NCI-H748 (cell line): Measurements from ENCODE around the gene PPIL1.

Source experiments
- DNase-seq: peaks from one replicate; lab custom pipeline; 2025; ENCODE audit not compliant: unreplicated experiment; lab: John Stamatoyannopoulos, UW

The PPIL1 gene

DNA sequence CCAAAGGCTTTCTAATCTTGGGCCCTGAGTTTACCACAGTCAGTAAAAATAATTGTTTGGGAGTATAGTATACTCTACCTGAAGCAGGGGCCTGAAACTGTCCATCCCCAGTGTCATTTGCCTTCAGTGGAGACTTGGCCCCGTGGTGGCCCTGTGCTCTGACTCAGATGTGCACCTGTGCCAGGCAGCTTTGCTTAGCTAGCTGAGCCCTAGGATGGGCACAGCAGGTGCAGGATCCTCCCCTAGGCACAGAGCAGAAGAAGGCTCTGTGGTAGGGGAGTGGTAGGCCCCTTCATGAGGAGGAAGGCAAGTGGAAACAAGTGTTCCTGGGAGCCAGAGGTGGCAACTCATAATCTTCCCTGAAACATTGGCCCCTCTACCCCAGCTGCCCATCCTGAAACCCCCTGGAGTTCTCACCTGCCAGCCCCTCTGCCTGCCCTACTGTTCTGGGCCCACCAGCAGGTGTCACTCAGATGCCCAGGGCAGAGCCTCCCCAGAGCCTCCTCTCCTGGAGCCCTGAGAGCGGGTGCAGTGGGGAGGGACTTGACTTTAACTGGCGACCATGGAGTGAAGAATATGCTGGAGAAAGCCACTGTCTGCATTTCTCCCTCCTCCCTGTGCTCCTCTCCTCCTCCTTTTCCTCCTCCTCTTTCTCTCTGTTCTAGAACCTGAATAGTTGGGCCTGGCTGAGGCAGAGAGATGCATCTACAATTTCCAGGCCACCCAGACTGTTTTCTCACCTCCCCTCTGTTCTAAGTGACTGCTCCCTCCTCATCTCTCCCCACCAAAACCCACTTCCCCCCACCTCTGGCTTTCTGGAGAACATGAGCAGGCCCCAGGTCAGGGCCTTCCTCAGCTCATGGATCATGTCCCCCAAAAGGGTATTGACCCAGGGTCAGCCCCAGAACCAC is 38.2 kb downstream of the PPIL1 start:
- no peak for DNase-seq

DNA sequence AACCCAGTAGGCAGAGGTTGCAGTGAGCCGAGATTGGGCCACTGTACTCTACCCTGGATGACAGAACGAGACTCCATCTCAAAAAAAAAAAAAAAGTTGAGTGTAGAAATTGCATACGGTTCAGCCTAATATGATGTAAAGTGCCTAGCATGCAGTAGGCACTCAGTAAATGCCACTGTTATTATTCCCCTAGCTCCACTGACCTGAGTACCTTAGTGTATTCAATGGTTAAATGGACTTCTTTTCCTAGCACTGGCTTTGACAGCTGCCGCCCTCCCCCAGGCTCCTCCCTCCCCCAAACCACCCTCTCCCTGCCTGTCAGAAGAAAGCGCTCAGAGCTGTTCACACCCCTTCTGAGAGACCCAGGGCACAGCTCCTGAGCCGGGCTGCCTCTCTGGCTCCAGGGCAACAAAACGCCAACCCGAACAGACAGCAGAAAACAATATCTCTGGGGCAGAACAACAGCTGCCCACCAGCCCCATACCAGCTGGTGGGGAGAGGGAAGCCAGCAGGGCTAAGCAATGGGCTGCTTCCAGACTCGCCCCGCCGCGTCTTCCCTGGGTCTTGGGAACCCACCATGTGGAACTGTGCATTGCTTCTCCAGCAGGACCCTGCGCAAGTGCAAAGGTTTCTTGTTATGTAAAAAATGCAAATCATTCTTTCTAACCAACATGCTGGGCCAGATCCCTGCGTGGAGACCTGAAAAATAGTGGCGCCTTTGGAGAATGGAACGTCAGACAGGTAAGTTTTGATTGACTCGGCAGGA is 39.8 kb downstream of the PPIL1 start:
- DNase-seq, result no peak

DNA sequence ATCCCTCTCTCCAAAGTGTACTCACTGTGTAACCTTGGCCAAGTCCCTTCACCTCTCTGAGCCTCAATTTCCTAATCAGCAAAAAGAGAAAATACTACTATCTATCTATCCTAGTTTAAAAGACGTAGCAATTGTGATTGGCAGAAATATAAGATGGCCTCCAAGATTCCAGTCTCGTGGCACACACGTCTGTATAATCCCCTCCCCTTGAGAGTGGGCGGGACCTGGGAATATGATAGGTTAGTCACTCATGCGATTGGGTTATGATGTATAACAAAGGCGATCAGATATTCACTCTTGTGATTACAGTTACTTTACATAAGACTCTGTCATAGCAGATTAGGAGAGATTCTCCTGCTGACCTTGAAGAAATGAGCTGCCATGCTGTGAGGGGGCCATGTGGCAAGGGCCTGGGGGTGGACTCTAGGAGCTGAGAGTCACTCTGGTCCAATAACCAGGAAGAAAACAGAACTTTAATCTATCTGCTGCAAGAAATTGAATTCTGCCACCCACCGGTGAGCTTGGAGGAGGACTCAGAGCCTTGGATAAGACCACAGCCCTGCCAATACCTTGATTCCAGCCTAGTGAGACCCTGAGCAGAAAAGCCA is 41.3 kb downstream of the PPIL1 start:
- DNase-seq, result no peak

DNA sequence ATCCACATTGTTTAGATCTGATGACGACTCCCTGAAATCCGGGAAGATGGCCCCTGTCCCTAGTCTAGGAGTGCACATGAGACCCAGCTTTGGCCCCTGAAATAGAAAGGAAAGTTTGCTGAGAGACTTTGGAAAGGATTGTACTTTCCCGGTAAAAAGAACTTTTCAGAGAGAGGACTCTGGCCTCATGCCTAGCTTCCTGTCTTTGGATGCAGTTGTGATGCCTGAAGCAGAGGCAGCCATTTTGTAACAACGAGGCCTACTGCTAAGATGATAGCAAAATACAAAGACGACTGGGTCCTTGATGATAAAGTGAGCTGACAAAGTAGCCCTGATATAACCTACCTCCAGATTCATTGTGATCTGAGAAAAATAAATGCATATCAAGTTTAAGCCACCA is 42.3 kb downstream of the PPIL1 start:
- no peak for DNase-seq

DNA sequence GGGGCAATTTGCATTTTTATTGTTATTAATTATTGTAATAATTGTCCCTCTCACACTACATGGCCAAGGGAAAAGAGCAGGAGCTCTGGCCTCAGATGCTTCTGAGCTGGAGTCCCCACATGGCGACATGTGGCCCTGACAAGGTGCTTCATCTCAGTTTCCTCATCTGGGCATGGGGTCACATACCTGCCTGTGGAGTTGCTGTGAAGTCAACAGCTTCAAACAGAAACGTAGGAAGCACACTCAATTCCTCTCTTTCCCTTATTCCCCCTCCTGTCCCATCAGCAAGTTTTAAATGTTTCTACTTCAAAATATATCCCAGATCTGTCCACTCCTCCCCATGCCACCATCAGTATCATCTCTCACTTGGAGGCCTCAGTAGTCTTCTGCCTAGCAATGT is 44.0 kb downstream of the PPIL1 start:
- no peak for DNase-seq

DNA sequence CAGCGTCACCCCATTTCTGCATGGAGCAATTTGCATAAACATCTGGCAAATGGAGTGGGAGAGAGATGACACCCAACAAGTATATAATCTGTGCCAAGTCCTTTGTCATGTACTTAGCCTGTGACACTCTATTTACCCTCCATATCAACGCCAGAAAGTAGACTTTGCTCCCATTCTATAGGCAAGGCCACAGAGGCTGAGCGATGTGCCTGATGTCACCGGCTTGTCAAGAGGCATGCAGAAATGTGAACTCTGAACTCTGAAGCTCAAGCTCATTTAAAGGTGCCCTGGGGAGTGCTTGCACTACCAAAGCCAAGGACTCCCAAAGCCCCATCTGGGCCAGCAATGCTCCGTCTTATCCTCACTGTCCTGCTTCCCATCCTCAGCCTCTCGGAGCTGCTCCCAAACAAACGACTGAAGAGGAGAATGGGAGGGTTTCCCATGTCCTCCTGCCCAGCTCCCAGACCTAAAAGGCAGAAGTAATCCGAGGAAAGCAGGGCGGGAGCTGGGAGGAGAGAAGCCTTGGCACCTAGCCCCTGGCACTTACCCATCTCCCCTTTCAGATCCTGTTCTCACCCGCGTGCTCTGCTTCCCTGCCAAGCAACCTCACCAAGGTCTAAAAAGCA is 44.6 kb downstream of the PPIL1 start:
- no peak for DNase-seq

DNA sequence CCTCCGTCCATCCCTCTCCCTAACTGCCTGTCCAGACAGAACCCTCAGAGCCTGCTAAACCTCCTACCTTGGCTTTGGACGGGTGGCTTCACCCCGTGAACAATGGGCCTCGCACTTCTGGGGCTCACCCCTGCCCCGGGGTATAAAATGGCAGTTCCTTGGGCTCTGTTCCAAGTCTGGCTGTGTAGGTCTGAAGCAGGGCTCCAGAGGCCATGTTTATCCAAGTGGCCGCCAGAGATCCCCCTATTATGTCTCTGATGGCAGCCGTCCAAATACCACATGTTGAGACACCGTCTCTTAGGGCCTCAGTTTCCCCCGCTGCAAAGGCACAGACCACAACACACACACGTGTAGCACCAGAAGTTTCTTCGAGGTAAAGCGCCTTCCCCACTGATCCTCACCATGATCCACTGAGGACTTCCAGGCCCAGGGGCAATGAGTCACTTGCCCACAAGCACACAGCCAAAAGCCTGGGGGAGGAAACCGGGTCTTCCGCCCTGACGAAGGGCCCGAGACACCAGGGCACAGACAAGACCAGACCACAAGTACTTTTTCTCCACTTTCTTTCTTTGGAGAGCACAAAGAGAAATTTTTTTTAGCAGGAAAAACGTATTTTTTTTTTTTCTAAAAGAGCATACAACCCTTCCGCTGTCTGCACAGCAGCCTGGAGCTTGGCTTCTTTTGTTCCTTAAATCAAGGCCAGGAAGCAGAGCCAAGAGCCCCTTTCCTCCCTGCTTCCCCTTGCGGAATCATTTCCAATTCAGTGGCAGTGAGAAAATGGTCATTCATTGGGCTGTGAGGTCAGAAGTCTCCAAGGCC is 47.1 kb downstream of the PPIL1 start:
- no peak for DNase-seq

DNA sequence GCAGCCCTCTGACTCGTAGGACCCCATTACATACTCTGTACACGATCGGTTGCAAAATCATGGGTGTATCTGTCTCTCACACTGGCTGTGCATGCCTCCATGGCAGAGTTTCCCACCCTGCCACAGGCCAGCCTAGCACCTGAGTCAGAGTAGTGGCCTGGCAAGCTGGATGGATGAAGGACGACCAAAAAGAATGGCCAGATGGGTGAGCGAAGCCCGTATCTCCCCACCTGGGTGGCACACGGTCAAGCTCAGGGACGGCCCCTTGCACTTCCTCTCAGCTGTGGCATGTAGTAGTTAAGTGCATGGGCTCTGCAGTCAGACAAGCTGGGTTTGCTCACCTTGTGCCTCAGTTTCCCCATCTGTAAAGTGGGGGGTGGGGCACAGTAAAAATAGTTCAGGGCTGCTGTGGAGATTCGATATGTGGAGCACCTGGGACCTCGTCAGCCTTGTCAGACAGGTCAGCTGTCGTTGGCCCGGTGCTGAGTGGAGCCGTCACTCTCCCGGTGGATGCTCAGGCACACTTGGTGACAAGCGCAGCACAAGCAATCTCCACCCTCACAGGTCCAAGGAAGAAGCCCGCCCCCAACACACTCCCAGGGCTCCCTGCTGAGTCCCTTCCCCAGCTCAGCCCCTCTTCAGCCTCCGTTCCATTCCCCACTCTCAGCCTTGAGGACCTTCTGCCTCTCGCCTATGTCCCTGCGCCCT is 47.9 kb downstream of the PPIL1 start:
- DNase-seq, result no peak

DNA sequence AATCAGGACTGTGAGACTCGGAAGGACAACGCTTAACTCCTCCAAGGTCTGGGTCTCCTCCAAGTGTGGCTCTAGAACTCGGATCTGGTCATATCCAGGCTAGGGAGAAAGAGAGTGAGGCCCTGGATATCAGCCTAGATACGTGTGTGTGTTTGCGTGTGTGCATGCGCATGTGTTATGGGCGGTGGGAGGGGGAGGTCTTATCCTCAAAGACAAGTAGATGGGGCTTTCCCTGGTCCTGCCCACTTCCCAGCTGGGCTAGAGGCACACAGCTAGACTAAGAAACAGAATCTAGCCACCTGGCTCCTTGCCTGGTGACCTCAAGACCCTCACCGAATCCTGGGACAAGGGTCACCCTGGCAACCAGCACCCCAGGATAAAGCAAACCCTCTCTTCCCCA is 48.6 kb downstream of the PPIL1 start:
- no peak for DNase-seq

DNA sequence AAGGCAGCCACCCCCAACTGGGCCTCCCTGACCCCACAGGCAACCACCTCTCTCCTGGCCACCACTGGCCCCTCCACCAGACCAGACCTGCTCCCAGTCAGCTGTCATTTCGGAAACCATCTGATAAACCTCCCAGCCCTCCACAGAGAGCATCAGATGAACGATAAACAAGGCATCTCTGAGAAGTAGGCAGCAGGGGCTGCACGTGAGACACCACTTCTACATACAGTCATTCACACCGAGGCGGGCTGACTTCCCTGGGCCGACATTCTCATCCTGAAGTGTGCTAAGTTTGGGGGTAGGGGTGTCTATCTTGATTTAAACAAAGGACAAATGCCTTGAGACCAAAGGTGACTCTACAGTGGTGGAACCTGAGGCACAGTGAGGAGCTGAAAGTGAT is 49.2 kb downstream of the PPIL1 start:
- no peak for DNase-seq

DNA sequence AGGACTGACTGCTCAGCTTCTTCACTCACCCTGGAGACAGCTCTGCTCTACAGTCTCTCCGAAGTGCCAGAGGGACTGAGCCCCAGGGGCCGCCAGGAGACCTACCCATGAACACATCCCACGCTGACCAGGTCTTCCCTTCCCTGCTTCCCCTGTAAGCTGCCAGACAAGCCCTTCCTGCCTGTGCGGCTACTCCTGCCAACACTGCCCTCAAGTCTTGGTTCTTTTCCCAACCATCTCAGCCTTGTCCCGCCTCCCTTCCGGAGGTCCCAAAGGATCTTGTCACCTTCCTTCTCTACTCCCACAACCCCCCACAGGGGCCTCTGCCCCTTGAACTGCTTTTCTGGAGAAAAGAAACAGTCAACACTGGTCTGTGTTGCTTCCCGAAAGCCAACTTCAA is 50.4 kb downstream of the PPIL1 start:
- DNase-seq, result no peak

DNA sequence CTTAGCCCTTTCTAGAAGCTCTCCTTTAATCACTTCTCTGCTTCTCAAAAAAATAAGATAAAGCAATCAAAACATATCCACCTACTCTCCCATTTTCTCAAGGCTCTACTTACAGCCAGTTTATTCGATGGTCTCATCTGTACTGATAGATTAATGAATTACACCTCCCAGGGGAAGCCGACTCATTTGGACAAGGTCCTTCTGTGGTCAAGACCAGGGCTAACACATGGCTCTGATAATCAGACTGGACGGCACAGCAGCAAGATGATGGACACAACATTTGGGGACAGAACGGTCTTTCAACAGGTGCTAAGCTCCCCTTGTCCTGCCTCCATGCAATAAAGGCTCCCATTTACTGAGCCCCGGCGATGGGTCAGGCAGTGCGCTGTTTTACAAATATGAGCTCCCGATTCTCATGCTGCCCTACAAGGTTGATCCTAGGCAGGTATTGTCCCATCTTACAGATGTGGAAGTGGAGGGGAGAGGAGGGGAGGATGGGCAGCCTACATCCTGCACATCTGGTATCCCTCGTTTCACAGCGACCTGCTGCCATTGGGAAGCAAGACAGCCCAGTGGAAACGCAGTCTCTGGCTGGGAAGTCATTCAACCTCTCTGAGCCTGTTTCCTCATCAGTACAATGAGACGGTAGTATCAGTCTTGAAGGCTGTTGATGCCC is 51.0 kb downstream of the PPIL1 start:
- no peak for DNase-seq

DNA sequence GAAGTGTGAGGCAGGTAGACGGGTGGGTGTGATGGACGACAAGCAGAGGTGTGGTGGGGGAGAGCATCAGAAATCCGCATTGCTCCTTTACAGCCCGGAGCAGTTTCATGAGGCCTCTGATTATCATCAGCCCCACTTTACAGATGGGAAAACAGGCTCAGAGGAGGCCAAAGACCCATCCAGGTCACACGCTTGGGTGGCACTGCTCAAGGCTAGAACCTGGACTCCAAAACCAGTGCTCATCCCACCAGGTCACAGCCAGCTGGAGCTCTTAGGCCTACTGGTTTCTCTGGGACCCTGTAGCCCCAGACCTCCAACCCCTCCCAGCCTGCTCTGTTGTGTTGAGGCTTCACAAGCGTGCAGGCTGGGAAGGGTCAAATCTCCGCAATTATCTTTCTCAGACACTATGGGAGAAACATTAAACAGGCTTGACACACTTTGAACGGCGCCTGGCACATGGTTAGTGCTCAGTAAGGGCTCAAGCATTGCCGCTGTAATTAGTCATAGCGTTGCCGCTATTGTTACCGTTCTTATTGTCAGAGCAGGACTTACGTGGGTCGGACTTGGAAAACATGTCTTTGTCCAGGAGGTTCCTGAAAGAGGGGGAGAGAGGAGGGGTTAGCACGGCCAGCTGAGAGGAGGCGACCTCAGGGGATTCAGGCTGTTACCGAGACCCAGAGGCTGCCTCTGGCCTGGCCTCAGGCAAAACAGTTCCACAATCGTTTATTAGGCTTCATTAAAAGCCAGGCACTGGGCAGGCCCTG is 51.9 kb downstream of the PPIL1 start:
- peak; percentile 60 for DNase-seq

DNA sequence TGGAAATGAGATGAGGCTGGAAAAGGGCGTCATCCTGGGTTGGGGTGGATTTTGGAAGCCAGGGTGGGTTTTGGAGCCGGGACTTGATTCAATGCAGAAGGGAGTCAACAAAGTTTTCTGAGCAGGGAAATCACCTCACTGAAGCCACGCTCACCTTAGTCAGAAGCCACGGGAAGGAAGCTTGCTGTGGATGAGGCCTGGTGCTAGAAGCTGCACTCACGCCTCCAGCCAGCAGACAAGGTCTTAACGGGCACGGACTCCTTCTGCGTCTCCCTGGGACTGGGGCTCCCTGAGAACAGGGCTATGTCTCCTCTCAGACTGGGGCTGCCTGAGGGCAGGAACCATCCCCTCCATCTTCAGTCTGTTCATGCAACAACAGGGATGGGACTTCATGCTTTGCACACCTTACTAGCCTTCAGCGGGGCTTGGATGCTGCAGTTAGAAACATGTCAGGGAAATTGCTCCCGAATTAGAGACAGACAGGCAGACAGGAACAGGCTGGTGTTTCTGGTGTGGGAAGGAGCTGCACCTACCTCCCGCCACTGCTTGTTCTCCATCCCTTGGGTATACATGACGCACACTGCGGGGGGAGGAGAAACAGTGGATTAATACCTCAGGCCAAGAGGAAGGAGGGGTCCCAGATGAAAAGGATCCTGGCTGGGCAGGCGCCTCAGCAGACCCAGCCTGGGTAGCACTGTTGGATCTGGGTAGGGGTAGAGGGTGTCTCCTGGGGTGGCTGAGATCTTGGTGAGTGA is 52.8 kb downstream of the PPIL1 start:
- DNase-seq, result no peak

DNA sequence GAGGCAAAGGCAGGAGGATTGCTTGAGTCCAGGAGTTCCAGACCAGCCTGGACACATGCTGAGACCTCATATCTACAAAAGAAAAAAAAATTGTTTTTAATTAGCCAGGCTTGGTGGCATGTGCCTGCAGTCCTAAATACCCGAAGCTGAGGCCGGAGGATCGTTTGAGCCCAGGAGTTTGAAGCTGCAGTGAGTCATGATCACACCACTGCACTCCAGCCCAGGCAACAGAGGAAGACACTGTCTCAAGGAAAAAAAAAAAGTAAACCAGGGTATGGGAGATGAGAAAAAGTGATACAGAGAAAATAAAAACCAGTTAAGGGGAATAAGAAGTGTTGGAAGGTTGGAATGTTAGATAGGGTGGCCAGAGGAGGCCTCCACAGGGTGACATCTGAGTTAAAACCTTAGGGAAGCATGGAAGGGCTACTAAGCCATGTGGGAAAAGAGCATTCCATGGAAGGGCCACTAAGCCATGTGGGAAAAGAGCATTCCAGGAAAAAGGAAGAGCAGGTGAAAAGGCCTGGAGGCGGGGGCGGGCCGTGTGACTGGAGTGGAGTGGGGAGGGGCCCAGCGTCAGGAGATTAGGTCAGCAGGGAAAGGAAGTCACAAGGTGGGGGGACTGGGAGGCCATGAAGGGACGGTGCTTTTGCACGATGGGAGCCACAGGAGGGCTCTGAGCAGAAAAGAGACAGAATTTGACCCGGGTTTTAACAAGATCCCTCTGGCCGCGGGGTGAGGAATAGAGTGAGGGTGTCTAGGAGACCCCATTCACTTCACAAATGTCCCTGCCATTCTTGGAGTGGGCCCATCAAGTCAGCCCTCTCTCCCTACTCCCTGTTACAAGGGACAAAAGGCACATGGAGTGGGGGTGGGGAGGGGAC is 53.7 kb downstream of the PPIL1 start:
- DNase-seq, result no peak

DNA sequence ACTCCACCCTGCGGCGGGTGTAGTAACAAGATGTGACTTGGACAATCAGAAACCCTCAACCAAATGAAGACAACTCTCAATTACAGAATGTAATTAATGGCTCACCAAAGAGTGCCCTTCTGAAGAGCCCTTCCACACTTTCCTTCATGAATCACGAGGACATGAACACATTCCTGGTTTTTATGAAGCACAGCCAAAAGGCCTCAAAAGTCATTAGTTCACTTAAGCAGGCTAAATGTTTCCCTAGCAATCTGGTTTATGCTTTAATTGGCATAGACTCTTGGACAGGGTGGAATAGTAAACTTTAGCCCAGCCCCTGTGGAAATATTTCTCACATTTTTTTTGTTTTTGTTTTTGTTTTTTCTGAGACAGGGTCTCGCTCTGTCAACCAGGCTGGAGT is 55.8 kb downstream of the PPIL1 start:
- no peak for DNase-seq

DNA sequence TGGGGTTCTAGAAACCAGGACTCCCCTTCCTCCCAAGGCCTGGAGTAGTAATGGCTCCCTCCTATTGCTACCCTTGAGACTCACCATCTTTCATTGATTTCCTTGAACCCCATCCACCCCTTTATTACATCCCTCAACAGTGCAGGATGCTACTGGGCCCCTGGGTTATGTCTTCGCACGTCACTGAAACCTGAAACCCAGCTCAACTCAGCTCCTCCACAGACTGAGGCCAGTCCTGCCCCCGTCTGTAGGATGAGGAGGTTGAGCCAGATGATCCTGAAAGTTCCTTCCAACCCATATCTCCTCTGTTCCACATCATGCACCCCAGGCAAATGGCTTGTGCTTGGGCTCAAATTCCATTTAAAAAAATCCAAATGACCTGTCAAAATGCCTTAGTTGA is 56.8 kb downstream of the PPIL1 start:
- DNase-seq, result no peak
